Measurements from ENCODE around the gene CSTPP1. TPM values are rescaled to one million over a fixed set of nuclear protein-coding genes. Genes with fewer than 3 reads are reported as not detected.
"Not testable (repeated sequence)": the region's sequence is repeated elsewhere in the genome, so short reads cannot be mapped to it uniquely, and the experiment has no call there.

Gene CSTPP1
- total RNA-seq, 1 donor from 2014 or later: 25.9 TPM

DNA sequence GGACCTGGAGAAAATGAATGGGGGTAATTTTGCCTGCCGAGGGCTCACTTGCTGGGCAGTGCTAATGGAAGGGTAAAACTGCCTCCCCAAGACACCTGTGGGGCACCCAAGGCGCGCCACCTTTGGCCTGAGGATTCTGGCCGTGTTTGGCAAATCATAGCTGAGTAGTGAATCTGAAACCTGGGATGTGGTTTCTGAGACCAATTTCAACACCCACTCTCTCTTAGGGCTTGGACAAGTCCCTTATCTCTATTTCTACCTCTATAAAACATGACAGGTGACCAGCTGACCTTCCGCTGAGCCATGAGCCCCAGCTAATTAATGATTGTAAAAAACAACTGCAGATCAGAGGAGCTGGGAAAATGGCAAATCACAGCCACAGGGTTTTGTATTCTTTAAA lies 251.2 kb downstream of the CSTPP1 start:
- DNase-seq (ENCODE audit: extremely low read depth, low read depth, low spot score): no peak

DNA sequence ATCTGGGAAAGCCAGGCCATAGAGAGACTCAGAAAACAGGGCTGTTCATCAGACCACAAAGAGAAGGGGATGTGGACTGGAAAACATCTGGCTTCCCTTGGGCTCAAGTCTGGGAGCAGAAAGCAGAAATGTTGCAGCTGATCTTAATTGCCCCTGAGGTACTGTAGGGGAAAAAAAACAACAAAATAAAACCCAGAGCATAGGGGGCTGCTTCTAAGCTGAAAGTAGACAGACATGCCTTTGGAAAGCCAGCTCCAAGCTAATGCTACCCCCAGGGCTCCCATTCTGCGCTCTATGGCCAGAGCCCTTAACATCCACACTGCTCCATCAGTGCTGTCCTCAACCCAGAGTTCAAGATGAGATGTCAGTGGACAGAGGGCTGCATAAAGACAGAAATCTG lies 251.7 kb downstream of the CSTPP1 start:
- no peak for DNase-seq (ENCODE audit: extremely low read depth, low read depth, low spot score)

DNA sequence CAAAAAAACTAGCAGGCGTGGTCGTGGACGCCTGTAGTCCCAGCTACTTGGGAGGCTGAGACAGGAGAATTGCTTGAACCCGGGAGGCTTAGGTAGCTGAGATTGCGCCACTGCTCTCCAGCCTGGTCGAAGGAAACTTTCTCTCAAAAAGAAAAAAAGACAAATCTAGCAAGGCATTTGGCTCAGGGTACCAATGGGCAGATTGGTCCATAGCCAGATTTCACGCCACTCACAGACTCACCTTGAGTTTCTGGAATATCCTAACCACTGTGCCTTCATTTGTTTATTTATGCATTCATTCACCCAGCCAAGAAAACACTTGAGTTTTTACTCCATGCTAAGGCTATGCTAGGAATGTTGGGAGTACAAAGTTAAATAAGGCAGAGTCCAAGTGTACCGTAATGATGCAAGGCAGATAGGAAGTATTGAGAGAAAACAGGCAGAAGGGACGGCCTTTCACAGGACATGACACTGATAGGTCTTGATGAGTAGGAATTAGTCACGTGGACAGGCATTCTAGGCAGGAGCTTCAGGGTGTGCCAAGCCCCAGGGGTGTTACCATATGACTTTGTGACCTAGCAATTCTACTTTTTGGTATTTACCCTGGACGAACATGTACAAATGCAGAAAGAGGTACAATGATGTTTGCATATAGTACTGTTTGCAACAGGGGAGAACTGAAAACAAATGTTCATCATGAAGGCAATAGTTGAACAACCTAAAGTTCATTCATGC lies 252.7 kb downstream of the CSTPP1 start:
- no peak for DNase-seq (ENCODE audit: extremely low read depth, low read depth, low spot score)

- DNase-seq (ENCODE audit: extremely low read depth, low read depth, low spot score): not testable (repeated sequence)
Observed at GRCh38 chr11:47191137-47191536, 254.6 kb downstream of the CSTPP1 start.

- no peak for DNase-seq (ENCODE audit: extremely low read depth, low read depth, low spot score)
Observed at GRCh38 chr11:47192111-47192510, 255.6 kb downstream of the CSTPP1 start.

DNA sequence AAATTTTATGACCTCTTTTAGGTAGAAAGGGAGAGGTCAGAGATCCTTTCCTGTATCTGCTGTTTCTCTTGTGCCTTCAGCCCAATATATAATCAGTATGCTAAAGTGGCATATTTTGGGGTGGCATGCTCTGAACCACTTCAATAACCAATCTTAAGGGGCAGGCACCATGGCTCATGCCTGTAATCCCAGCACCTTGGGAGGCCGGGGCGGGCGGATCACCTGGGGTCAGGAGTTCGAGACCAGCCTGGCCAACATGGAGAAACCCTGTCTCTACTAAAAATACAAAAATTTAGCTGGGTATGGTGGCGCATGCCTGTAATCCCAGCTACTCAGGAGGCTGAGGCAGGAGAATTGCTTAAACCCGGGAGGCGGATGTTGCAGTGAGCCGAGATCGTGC lies 261.6 kb downstream of the CSTPP1 start:
- not testable (repeated sequence) for DNase-seq (ENCODE audit: extremely low read depth, low read depth, low spot score)

DNA sequence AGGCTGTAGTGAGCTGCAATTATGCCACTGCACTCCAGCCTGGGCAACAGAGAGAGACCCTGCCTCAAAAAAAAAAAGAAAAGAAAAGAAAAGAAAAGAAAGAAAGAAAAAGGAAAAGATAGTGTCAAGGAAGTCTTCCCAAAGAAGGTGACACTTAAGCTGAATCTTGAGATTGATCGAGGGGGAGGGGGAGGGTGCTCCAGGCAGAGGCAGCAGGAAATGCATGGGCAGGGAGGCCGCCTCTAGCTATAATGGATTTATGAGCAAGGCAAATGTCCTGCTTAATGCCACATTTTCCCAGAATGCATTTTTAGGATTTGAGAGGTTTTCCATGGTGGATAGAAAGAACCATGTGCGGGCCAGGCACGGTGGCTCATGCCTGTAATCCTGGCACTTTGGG lies 264.5 kb downstream of the CSTPP1 start:
- no peak for DNase-seq (ENCODE audit: extremely low read depth, low read depth, low spot score)

GRCh38 chr11:47202576-47202975 lies 266.0 kb downstream of the CSTPP1 start:
- DNase-seq (ENCODE audit: extremely low read depth, low read depth, low spot score): no peak

GRCh38 chr11:47204637-47204989 lies 268.1 kb downstream of the CSTPP1 start:
- no peak for DNase-seq (ENCODE audit: extremely low read depth, low read depth, low spot score)

- DNase-seq (ENCODE audit: extremely low read depth, low read depth, low spot score): not testable (repeated sequence)
Observed at GRCh38 chr11:47206577-47206976, 270.0 kb downstream of the CSTPP1 start.

- DNase-seq (ENCODE audit: extremely low read depth, low read depth, low spot score): no peak
Observed at GRCh38 chr11:47207459-47207858, 270.9 kb downstream of the CSTPP1 start.

- not testable (repeated sequence) for DNase-seq (ENCODE audit: extremely low read depth, low read depth, low spot score)
Observed at GRCh38 chr11:47208008-47208552, 271.5 kb downstream of the CSTPP1 start.

GRCh38 chr11:47208628-47209027 lies 272.1 kb downstream of the CSTPP1 start:
- no peak for DNase-seq (ENCODE audit: extremely low read depth, low read depth, low spot score)

Other genes with a start within 250 kb of the CSTPP1 start
- 40.0 and 52.1 TPM in 2 replicates for gene ARHGAP1, start 236.1 kb upstream of the CSTPP1 start, total RNA-seq
- 12.4 and 13.8 TPM in 2 replicates for gene ZNF408, start 235.7 kb upstream of the CSTPP1 start, total RNA-seq
- 0.19 TPM in 1 of 2 replicates, not detected in the other for gene F2, start 217.5 kb upstream of the CSTPP1 start, total RNA-seq
- 49.1 and 60.0 TPM in 2 replicates for gene CKAP5, start 90.5 kb upstream of the CSTPP1 start, total RNA-seq
- 6.2 and 7.5 TPM in 2 replicates for gene LRP4, start 18.2 kb upstream of the CSTPP1 start, total RNA-seq
- gene ARFGAP2, start 240.1 kb downstream of the CSTPP1 start, total RNA-seq: 91.4 and 105 TPM in 2 replicates
- 16.8 and 21.6 TPM in 2 replicates for gene PACSIN3, start 249.7 kb downstream of the CSTPP1 start, total RNA-seq

Measured in glomerular endothelial cell (primary cell).